Measurements from ENCODE around the gene ADAM30.

GRCh38 chr1:119912963-119913362 lies 16.6 kb upstream of the ADAM30 start:
- TF ChIP-seq EZH2 (IDR thresholded peaks at IDR 0.05) (no peak), POLR2AphosphoS5 (IDR thresholded peaks at IDR 0.05; ENCODE audit: borderline replicate concordance, low read depth, low read length) (no peak), FOXP2 (optimal IDR thresholded peaks at IDR 0.05; ENCODE audit: control extremely low read depth, extremely low read length, insufficient read depth) (no peak)

All from SK-N-MC (cell line).